ENCODE results near the gene TIMP3. TPM values are rescaled to one million over a fixed set of nuclear protein-coding genes. Genes with fewer than 3 reads are reported as not detected.
"Not testable (repeated sequence)": the region's sequence is repeated elsewhere in the genome, so short reads cannot be mapped to it uniquely, and the experiment has no call there.

TIMP3 gene
- total RNA-seq, 2 experiments from 2014 or later, result not detected

DNA sequence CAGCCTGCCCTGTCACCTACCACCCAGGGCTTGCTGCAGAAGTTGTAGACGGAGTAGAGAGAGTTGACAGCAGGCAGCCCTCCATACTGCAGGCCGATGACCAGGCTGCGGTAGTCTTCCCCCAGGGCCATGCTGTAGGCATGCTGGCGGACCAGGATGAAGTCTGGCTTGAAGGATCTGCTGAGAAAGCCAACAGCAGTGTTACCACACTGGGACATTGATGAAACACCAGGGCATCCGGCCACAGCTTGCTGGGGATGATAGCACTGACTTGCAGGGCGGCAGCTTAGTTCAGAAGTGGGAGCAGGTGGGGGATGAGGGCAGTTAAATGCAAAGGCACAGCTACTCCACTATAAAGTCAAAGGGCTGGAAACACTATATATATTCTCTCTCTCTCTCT, 67.4 kb downstream of the TIMP3 start:
- H3K9me3 Mint-ChIP-seq (ENCODE audit: insufficient read depth), result no peaks in the 10 kb centered on the region
- ChIA-PET CTCF (no interaction called here), POLR2A (no interaction called here)
- no peaks in the 10 kb centered on the region for H3K36me3 Mint-ChIP-seq (ENCODE audit: low read depth)
- no peaks in the 10 kb centered on the region for H3K4me1 Mint-ChIP-seq (ENCODE audit: low read depth)
- ATAC-seq, result no peak
- H3K27ac Mint-ChIP-seq, result no peak overlapping the region
- peaks cover 2% of the 10 kb centered on the region for H3K27me3 Mint-ChIP-seq (ENCODE audit: low read depth)
- no peak overlapping the region for H3K4me3 Mint-ChIP-seq
- DNase-seq, result no peak

DNA sequence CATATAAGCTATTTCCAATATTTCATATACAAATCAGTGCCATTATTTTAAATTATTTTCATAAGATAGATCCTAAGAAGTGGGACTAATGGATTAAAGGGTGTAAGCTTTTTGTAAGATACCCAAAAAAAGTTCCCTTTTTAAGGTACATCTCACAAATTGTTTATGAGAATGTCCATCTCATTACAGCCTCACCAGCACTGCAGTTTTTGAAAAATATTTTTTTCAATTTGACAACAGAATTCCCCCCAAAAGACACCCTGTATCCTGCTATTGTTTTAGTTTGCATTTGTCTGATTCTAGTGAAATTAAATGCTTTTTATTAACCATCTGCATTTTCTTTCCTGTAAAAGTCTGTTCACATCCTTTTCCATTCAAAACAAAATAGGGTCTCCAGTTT, 69.0 kb downstream of the TIMP3 start:
- peaks cover 2% of the 10 kb centered on the region for H3K27me3 Mint-ChIP-seq (ENCODE audit: low read depth)

DNA sequence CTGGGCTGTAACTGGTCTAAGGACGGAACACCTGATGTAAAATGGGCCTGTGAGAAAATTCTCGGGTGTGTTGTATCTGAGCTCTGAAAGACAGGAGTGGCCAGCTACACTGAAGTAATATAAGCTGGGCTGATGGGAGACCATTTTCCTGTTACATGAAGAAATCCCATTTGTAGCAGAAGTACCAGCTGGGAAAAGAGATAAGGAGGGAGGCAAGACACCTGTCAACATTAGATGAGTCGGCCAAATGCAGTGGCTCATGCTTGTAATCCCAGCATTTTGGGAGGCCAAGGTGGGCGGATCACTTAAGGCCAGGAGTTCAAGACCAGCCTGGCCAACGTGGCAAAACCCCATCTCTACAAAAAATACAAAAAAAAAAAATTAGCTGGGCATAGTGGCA, 72.1 kb downstream of the TIMP3 start:
- H3K4me1 Mint-ChIP-seq (ENCODE audit: low read depth); CTCF ChIA-PET; H3K4me3 Mint-ChIP-seq; H3K27me3 Mint-ChIP-seq (ENCODE audit: low read depth); POLR2A ChIA-PET; H3K36me3 Mint-ChIP-seq (ENCODE audit: low read depth); H3K9me3 Mint-ChIP-seq (ENCODE audit: insufficient read depth); DNase-seq; ATAC-seq; H3K27ac Mint-ChIP-seq: not testable (repeated sequence)

More for the DNA sequence above, 69.0 kb downstream of the TIMP3 start:
- POLR2A ChIA-PET, result interaction anchor here (1.1 kb wide), 1 partner anchor 10 kb away, joined by 4 read pairs; no protein-coding TSS in a partner anchor
- DNase-seq, result no peak
- H3K4me1 Mint-ChIP-seq (ENCODE audit: low read depth), result no peaks in the 10 kb centered on the region
- H3K4me3 Mint-ChIP-seq, result no peak overlapping the region
- no peaks in the 10 kb centered on the region for H3K36me3 Mint-ChIP-seq (ENCODE audit: low read depth)
- no peak for ATAC-seq
- CTCF ChIA-PET, result no interaction called here
- no peak overlapping the region for H3K27ac Mint-ChIP-seq
- H3K9me3 Mint-ChIP-seq (ENCODE audit: insufficient read depth), result no peaks in the 10 kb centered on the region

DNA sequence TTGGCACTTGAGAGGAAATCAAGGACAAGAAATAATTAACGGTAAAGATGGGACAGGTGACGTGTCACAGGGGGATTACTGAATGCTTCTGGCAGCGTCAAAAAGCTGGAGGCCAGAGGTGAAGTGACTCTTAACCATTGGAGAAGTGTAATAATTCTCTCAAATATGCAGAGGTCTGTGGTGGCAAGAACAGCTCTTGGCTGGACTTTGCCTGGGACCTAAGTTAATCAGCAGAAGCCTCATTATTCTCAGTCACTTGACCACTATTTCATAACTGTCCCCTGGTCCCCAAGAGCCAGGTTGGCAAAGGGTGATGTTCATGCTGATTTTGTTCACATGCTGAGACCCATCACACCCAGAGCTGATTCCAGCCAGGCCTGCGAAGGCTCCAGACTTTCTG, 72.9 kb downstream of the TIMP3 start:
- Mint-ChIP-seq H3K9me3 (ENCODE audit: insufficient read depth) (no peaks in the 10 kb centered on the region), H3K36me3 (ENCODE audit: low read depth) (no peaks in the 10 kb centered on the region), H3K4me1 (ENCODE audit: low read depth) (no peaks in the 10 kb centered on the region), H3K27me3 (ENCODE audit: low read depth) (peaks cover 5% of the 10 kb centered on the region), H3K4me3 (no peak overlapping the region), H3K27ac (no peak overlapping the region)
- ChIA-PET CTCF (no interaction called here), POLR2A (interaction anchor here (0.8 kb wide), 1 partner anchor 1273 kb away, joined by 3 read pairs; no protein-coding TSS in a partner anchor)
- DNase-seq, result no peak
- ATAC-seq, result no peak

DNA sequence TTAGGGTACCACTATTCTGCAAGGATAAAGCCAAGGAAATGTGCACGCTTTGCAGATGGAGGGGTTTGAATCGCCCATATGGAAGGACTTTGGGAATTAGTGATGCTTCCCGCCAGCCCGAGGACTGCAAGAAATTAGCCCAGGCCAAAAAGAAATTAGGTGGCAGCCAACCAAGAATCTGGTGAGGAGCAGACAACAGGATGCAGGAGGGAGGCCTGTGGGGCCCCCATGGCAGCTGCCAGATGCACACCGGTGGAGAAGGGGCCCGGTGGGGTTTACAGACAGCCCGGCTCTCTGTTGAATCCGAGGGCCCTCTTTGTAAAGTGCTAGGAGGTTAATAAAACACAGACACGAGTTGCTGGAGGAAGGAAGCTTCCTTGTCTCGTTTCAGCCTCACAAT, 73.5 kb downstream of the TIMP3 start:
- ChIA-PET POLR2A (no interaction called here), CTCF (no interaction called here)
- DNase-seq, result no peak
- no peak overlapping the region for H3K27ac Mint-ChIP-seq
- no peaks in the 10 kb centered on the region for H3K9me3 Mint-ChIP-seq (ENCODE audit: insufficient read depth)
- ATAC-seq, result no peak
- no peaks in the 10 kb centered on the region for H3K36me3 Mint-ChIP-seq (ENCODE audit: low read depth)
- H3K4me1 Mint-ChIP-seq (ENCODE audit: low read depth), result no peaks in the 10 kb centered on the region
- H3K27me3 Mint-ChIP-seq (ENCODE audit: low read depth), result peaks cover 5% of the 10 kb centered on the region
- no peak overlapping the region for H3K4me3 Mint-ChIP-seq

DNA sequence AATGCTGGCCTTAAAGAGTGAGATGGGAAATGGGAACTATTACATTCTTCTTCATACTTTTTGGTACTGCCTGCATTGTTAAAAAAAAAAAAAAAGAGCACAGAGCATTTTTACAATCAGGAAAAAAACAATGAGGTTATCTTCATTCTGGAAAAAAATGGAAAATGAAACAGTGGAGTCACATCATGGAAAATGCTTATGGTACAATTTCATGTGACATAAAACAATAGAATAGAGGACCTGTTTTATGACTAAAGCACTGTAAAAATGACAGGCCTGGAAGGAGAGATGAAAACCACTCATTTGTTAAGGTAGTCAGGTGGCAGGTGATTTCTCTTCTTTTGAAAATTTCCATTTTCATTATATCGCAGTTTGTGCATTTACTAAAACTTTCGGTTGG, 75.0 kb downstream of the TIMP3 start:
- peaks cover 5% of the 10 kb centered on the region for H3K27me3 Mint-ChIP-seq (ENCODE audit: low read depth)
- no peak overlapping the region for H3K4me3 Mint-ChIP-seq
- no peaks in the 10 kb centered on the region for H3K36me3 Mint-ChIP-seq (ENCODE audit: low read depth)
- H3K27ac Mint-ChIP-seq, result no peak overlapping the region
- ChIA-PET CTCF (no interaction called here), POLR2A (no interaction called here)
- peaks cover 3% of the 10 kb centered on the region for H3K4me1 Mint-ChIP-seq (ENCODE audit: low read depth)
- DNase-seq (no peak), ATAC-seq (no peak)
- no peaks in the 10 kb centered on the region for H3K9me3 Mint-ChIP-seq (ENCODE audit: insufficient read depth)

DNA sequence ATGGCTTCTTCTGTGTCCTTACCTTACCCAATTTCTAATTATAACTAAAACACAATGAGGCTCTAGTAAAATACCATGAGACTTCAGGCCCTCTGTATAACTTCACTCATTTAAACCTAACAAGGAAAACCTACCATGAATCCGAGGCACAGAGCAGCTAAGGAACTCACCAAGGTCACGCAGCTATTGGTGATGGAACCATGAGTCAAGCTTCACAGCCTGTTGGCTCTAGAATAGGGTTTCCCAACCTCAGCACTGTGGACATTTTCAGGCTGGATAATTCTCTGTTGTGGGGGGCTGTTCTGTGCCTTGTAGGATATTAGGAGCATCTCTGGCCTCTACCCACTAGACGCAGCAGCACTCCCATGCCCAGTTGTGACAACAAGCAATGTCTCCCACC, 75.7 kb downstream of the TIMP3 start:
- ATAC-seq (no peak), DNase-seq (no peak)
- H3K36me3 Mint-ChIP-seq (ENCODE audit: low read depth), result no peaks in the 10 kb centered on the region
- ChIA-PET POLR2A (no interaction called here), CTCF (no interaction called here)
- peaks cover 5% of the 10 kb centered on the region for H3K27me3 Mint-ChIP-seq (ENCODE audit: low read depth)
- peaks cover 3% of the 10 kb centered on the region for H3K4me1 Mint-ChIP-seq (ENCODE audit: low read depth)
- no peak overlapping the region for H3K4me3 Mint-ChIP-seq
- H3K27ac Mint-ChIP-seq, result no peak overlapping the region
- no peaks in the 10 kb centered on the region for H3K9me3 Mint-ChIP-seq (ENCODE audit: insufficient read depth)

DNA sequence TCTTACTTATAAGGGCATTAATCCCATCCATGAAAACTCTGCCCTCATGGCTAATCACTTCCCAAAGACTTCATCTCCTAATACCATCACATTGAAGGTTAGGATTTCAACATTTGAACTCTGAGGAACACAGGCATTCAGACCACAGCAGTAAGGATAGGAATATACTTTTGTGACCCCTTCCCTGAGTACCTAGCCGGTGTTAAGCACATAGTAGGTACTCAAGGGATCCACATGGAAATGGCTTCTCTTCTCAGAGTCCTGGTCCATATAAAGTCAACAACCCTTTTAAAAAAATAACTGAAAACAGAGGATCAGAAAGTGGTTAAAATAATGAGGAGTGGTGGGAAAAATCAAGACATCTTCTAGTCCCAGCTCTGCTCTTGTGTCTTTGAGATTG, 78.0 kb downstream of the TIMP3 start:
- DNase-seq, result no peak
- peaks cover 3% of the 10 kb centered on the region for H3K4me1 Mint-ChIP-seq (ENCODE audit: low read depth)
- H3K4me3 Mint-ChIP-seq, result no peak overlapping the region
- ChIA-PET POLR2A (no interaction called here), CTCF (no interaction called here)
- no peak for ATAC-seq
- H3K9me3 Mint-ChIP-seq (ENCODE audit: insufficient read depth), result no peaks in the 10 kb centered on the region
- no peak overlapping the region for H3K27ac Mint-ChIP-seq
- peaks cover 3% of the 10 kb centered on the region for H3K27me3 Mint-ChIP-seq (ENCODE audit: low read depth)
- H3K36me3 Mint-ChIP-seq (ENCODE audit: low read depth), result no peaks in the 10 kb centered on the region

DNA sequence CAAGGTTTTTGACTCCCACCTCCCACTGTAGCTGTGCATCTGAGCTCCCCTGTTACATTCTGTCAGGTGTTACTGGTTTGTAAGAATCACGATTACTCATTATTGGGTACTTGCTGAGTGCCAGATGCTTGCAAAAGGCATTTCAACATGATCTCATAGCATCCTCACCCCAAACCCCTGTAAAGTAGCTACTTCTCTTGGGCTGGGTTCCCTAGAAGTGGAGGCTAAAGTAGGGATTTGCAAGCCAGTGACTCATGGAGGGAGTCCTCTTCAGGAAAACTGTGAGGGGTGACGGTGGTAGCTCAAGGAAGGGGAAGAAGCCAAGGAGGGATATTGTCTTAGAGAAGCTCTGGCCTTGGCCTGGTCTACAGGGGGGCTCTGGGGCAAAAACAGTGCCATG, 78.6 kb downstream of the TIMP3 start:
- H3K27ac Mint-ChIP-seq, result no peak overlapping the region
- DNase-seq (no peak), ATAC-seq (no peak)
- H3K9me3 Mint-ChIP-seq (ENCODE audit: insufficient read depth), result no peaks in the 10 kb centered on the region
- no peak overlapping the region for H3K4me3 Mint-ChIP-seq
- no peaks in the 10 kb centered on the region for H3K36me3 Mint-ChIP-seq (ENCODE audit: low read depth)
- peaks cover 3% of the 10 kb centered on the region for H3K27me3 Mint-ChIP-seq (ENCODE audit: low read depth)
- ChIA-PET POLR2A (interaction anchor here (1.2 kb wide), 1 partner anchor 10 kb away, joined by 4 read pairs; no protein-coding TSS in a partner anchor), CTCF (no interaction called here)
- peaks cover 3% of the 10 kb centered on the region for H3K4me1 Mint-ChIP-seq (ENCODE audit: low read depth)

DNA sequence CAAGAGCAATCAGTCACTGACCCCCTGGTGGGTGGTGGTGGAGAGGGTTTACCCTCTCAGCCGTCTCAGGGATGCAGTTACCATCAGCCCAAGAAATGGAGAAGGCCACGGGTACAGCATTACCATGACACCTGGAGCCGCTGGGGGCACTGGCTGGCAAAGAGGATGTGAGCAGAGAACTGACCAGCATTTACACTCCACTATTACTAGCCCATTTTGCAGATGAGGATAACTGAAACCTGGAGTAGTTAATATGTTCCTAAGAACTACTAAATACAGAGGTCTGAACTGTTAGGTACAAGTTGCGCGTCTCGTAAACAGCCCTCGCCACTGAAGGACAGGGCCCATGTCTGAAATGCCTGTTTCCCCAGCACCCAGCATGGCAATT, 79.0 kb downstream of the TIMP3 start:
- no peak for DNase-seq
- POLR2A ChIA-PET, result interaction anchor here (1.2 kb wide), 1 partner anchor 10 kb away, joined by 4 read pairs; no protein-coding TSS in a partner anchor
- peaks cover 3% of the 10 kb centered on the region for H3K4me1 Mint-ChIP-seq (ENCODE audit: low read depth)
- H3K4me3 Mint-ChIP-seq, result no peak overlapping the region
- CTCF ChIA-PET, result no interaction called here
- peaks cover 3% of the 10 kb centered on the region for H3K27me3 Mint-ChIP-seq (ENCODE audit: low read depth)
- H3K36me3 Mint-ChIP-seq (ENCODE audit: low read depth), result no peaks in the 10 kb centered on the region
- no peaks in the 10 kb centered on the region for H3K9me3 Mint-ChIP-seq (ENCODE audit: insufficient read depth)
- H3K27ac Mint-ChIP-seq, result no peak overlapping the region
- no peak for ATAC-seq

DNA sequence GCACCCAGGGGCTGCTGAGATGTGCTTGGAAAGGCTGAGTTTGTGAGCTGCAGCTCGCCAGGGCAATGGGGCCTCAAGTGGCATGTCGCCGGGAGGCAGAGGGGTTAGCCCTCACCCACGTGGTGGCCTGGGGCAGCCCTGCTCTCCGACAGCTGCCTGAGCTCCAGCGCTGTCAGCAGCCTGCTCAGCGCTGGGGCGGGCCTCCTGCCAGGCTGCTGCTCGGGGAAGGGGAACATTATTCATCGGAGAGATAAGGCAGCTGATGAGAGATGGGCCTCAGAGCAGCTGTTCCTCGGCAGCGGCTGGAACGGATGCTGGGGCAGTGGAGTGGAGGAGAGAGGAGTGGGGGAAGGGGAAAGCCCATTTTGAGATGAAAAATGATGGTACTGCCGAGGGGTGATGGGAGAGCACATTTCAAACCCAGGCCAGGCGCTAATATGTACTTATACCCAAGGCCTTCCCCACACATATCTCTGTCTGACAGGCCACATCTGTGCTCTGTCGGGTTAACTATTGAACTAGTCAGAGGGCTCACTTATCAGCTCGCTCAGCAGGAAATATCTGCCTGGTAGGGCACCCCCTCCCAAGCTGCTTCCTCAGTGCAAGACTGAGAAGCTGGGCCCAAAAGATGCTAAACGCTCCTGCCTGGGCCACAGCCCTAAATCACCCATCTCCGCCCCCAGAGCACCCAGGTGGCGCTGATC, 79.5 kb downstream of the TIMP3 start:
- Mint-ChIP-seq H3K36me3 (ENCODE audit: low read depth) (no peaks in the 10 kb centered on the region), H3K9me3 (ENCODE audit: insufficient read depth) (no peaks in the 10 kb centered on the region), H3K27me3 (ENCODE audit: low read depth) (peaks cover 3% of the 10 kb centered on the region), H3K4me1 (ENCODE audit: low read depth) (peaks cover 3% of the 10 kb centered on the region), H3K4me3 (no peak overlapping the region), H3K27ac (no peak overlapping the region)
- POLR2A ChIA-PET, result interaction anchor here (1.2 kb wide), 1 partner anchor 11 kb away, joined by 4 read pairs; no protein-coding TSS in a partner anchor
- DNase-seq, result no peak
- CTCF ChIA-PET, result no interaction called here
- no peak for ATAC-seq

DNA sequence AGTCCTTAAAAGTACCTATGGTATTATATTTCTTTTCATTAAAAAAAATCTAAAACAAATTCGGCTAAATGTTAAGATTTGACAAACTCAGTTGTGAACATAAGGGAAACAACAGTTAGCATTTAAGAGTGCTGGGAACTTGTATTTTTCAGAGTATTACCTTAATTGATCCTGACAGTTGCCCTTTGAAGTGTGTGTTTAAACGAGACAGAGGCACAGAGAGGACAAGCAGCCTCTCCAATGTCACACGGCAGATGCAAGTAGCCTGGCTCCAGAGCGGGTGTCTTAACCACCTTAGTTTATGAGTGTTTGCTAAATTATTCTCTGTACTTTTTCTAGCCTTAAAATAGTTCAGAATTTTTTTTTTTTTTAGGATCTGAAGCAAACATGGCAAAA, 80.9 kb downstream of the TIMP3 start:
- Mint-ChIP-seq H3K4me1 (ENCODE audit: low read depth) (peaks cover 3% of the 10 kb centered on the region), H3K27ac (no peak overlapping the region), H3K36me3 (ENCODE audit: low read depth) (no peaks in the 10 kb centered on the region), H3K4me3 (no peak overlapping the region), H3K27me3 (ENCODE audit: low read depth) (peaks cover 3% of the 10 kb centered on the region), H3K9me3 (ENCODE audit: insufficient read depth) (no peaks in the 10 kb centered on the region)
- ATAC-seq, result no peak
- no peak for DNase-seq
- POLR2A ChIA-PET, result no interaction called here
- CTCF ChIA-PET, result no interaction called here
